GM18511 (cell line): ENCODE data around the gene ELK1.

Experiments used
- ATAC-seq: cut with Tn5 transposase; IDR thresholded peaks from one replicate; pipeline ENCODE4 v1.9.1; 2021; ENCODE audit warnings: mild to moderate bottlenecking, moderate library complexity; ENCODE audit not compliant: unreplicated experiment

The ELK1 gene

DNA sequence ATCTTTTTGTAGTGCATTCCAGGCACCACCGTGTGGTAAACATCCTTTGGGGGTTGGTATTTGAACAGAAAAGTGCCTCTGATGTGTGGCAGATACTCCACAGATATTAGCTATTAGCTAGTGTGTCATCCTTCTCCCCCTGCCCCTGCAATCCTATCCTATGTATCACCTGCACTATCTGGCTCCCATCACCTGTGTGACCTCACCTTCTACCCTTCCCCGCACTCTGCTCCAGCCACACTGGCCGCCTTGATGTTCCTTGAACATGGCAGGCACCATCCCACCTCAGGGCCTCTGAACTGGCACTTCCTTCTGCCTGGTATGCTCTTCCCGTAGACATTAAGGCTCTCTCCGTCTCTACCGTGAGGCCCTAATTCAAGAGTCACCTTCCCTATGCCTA is 3.7 kb downstream of the ELK1 start:
- ATAC-seq = no peak

DNA sequence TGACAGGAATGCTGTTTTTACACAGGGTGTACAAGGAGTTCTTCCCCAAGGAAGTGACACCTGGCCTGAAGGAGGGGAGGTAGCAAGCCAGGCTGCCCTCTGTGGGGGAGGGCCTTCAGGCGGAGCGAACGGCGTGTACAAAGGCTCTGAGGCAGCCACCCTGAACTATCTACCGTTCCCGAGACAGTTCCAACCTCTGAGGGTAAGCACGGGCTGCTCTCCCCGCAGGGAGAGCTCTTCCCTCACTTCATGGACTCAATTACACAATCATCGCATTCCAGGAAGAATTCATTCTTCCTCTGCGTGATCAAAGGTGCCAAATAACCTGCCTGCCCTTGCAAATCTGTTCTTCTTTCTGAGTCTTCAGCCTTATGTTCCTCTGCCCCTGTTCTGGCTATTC is 4.8 kb downstream of the ELK1 start:
- ATAC-seq = no peak

DNA sequence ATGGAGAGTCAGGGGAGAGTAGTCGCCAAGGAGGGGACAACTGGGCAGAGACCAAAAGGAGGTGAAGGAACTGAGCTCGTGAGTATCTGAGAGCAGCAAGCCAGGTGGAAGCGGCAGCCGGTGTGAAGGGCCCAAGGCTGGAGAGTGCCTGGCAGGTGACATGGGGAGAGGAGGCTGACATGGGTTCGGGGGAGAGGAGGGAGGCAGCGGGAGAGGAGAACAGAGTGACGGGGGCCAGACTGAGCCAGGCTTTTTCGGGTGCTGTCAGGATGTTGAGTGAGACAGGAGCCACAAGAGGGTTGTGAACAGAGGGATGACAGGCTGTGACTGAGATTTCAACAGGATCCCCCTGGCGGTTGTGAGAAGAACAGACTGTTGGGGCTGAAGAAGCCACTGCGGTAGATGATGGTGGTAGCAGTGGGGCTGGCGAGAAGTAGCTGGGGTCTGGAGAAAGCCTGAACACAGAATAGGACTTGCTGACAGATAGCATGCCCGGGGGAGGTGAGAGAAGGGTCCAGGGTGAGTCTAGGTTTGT is 5.7 kb downstream of the ELK1 start:
- peak; percentile 64 for ATAC-seq

DNA sequence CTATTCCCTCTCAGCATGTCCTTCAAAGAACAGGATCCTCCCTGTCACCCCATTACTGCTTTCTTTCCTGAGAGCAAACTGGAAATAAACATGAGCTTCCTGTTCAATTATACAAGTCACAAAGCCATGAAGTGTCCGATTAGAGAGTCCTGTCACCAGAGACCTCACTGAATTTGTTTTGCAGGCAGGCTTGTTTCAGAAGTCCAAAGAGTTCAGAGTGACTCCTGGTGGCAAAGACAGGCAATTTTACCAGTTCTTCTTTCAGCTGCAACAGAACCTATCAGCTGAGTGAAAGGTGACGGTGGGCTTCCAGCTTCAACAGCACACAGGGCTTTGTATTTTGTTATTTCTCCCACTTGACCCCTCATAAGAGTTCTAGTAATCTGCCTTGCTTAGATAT is 6.4 kb downstream of the ELK1 start:
- no peak for ATAC-seq

DNA sequence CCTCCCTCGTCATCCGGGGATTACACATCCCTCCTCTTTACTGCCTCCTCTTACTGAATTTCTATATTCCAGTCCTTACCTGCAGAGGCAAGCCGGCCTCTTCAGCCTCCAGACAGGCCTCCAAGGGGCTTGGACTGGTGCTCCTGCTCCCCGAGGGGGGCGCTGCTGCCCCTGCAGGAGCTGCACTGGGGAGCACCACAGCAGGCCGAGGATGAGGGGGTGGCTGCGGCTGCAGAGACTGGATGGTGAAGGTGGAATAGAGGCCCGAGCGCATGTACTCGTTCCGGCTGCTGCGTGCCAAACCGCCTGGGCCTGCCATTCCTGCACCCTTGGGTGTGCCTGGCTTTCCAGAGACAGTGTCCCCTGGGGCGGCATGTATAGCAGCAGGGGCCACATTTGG is 11.5 kb downstream of the ELK1 start:
- no peak for ATAC-seq

DNA sequence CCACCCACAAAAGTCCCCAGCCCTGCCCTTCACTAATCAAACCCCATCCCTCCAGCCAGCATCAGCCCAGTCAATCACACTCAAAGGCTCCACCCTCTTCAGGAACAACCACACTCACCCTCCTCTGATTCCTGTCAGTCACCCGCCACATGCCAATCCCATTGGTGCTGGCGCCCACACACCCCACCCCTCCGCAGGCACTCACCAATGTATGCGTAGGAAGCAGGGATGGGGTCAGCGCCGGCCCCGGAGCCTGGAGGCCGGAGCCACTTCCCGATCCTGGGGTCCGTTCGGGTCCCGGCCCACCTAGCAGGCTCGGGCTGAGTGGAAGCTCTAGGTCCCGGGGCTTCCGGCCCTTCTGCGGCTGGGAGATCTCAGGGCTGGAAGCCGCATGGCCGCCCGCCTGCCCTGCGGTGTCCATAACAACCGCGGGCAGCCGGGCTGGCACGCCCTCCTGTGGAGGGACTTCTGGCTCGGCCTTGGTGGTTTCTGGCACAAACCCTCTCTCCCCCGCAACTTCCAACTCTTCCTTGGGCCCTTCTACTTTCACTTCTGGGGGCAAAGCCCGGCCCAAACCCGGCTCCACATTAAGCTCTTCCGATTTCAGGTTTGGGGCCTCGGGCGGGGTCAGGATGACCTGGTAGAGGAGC is 12.7 kb downstream of the ELK1 start:
- ATAC-seq = no peak

DNA sequence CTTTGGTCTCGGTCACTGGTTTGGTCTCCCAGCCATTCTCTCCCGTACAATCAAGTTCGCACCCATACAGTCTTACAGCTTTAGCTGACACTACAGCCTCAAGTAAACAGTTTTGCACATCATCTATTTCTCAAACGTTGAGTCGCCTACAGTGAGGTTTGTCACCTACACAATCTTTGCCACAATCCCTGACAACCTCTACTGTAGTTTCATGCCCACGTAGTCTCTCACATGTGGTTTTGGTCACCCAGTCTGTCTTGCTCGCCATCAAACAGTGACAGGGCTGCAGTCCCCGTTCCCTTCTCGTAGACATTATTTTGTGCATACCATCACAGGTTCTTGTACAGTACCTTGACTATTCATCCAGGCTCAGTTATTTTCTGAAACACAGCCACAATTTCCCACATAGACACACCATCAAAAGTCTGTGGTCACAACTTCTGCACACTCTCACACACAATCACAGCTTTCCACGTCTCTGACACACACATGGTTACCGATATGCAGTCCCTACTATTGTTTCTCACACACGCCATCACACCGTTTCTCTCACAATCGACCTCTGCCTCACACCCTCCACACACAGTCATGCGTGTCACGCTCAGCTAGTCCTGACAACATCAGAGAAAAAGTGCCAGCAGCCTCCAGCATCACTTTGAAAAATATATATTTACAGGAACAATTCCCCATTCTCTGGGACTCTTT is 15.3 kb downstream of the ELK1 start:
- no peak for ATAC-seq

DNA sequence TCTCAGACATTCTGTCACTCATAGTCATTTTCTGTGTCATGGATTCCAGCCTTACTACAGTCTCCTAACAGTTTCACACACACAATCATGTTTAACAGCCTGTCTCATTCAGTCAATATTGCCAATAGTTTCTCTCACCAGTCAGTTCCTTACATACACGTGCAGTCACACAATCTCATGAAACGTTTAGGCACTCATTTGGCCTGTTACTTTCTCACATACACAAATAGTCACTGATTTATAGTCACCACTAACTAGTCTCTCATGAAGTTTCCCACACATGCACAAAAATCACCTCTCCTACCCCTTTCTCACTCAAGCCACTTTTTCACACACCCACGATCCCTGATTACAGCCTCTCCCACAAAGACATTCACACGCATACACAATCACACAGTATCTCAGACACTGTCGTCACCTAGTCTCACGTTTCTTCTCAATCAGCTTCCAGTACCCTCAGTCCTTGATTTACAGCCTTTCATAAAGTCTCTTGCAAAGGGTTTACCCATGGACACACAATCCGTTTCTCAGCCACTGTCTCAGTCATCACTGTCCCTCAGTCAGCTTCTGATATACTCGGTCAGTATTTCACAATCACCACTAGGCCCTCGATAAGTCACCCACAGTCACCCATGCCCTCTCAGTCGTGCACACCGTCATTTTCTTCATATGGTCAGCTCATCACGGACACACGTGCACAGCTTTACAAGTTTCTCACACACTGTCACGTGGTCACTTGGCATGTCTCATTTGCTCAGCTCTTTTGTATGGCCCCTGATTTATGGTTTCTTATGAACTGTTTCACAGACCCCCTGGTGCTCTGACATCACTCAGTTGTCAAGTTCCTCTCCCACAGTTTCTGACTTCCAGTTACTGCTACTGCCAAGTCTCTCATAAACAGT is 16.4 kb downstream of the ELK1 start:
- ATAC-seq = no peak

DNA sequence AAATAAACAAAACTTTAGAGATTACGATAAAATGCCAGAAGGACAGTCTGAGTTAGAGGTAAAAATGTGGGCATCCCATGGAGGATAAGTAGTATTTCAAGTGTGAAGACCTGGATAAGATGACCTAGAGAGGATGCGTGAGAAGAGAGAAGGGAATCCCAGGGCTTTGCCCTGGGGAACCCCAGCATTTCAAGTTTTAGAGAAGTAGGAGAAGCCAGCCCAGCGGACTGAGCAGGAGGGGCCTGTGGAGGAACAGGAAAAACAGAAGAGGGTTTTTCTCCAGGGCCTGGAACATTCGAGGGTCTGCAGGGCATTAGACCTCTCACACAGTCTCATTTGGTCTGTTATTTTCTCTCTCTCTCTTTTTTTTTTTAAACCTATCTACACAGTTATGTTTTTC is 17.7 kb downstream of the ELK1 start:
- ATAC-seq = no peak

DNA sequence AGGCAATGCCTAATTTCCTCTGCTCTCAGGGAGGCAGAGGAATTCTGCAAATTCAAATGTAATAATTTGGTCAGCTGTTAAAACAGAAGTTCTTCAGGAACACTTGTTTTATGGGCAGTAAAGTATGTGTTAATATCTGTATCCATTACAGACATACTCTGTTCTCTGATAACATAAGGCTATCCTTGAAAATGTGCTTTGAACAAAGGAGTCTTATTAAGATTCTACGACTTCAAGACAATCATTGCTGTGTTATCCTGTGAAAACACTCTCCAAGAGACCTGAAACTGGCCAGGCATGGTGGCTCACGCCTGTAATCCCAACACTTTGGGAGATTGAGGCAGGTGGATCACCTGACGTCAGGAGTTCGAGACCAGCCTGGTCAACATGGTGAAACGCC is 18.7 kb downstream of the ELK1 start:
- ATAC-seq = no peak

DNA sequence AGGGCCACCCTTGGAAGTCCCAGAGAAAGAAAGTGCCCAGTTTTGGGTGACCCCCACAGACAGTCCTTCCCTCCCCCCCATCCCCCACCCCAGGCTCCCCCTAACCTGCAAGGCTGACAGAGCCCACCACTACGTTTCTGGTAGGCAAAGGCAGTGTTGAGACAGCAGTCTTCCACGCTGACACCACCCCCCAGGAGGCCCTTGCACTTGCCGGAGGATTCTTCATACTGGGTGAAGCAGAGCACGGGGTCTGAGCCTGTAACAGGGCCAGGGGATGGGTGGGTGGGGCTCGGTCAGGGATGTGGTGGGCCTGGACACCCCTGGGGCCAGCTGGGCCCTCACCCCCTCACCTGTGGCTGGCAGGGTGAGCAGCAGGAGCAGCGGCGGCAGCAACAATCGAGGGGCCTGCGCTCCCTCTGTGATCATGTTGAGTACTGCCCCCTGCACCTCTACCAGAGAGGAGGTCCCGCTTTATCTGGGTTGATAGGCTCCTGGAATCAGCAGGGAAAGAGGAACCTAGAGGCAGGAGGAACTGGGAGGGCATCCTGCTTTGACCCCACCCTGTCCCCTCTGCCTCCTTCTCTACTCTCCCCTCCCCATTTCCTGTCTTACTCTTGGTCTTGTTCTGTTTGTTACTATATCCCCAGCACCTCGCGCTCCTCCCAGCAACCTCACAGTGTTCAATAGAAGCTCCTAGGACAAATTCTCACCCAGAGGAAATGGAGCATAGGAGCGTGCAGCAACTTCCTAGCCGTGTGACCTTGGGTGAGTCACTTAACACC is 20.8 kb downstream of the ELK1 start, which contains the start of gene CFP:
CFP (minus strand) TSS at position 512 of the 782 bp plus-strand sequence; CDS start at position 426, 86 bp downstream.
- ATAC-seq = no peak

DNA sequence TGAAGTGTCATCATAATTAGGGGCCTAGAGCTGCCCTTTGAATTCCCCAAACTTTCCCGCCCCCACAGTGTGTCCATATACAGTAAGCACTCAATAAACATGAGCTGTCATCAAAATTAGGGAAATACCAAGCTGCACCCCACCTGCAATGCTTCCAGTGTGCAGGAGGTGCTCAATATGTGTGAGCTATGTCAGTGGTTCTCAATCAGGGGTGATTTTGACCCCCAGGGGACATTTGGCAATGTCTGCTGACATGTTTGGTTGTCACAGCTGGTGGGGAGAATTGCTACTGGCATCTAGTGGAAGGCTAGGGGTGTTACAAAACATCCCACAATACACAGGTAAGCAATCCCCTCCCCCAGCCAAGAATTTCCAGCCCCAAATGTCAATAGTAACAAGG is 21.4 kb downstream of the ELK1 start:
- ATAC-seq = no peak

DNA sequence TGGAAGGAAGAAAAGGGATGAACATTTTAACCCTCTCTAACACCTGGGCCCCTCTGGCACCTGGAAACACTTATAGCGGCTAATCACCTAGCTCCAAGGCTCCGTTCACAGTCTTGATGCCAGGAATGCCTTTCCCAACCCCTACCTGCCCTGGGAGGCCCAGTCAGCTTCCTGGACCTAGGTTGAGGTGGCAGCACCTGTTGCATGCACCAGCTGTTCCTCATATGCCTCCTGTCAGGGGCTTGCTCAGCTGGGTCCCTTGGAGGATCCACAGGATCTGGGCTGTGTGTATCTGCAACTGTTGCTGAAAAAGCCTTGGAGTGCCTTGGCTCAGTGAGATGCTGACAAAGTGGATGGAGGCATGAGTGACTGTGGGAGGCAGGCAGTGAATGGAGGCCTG is 25.0 kb downstream of the ELK1 start:
- no peak for ATAC-seq

DNA sequence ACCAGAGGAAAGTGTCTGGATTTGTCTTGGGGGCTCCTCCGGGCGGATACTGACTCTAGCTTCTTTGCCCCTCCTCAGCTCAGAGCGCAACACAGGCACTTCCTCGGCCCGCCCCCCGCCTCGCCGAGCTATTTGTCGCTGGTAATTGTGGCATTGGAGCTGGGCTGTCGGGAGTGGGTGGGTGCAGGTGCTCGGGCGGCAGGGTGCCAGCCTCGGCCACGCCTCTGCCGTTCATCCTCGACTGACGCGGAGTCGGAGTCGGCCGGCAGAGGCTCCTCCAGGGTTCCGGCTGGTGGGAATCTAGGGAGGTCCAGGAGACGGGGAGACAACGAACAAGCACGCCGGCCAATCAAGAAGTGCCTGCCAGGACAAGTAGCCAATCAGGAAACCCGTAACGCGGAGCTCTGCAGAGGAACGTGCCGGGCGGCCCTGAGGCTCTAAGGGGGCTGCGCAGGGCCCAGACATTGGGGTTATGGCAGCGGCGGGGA is 26.8 kb downstream of the ELK1 start:
- no peak for ATAC-seq

DNA sequence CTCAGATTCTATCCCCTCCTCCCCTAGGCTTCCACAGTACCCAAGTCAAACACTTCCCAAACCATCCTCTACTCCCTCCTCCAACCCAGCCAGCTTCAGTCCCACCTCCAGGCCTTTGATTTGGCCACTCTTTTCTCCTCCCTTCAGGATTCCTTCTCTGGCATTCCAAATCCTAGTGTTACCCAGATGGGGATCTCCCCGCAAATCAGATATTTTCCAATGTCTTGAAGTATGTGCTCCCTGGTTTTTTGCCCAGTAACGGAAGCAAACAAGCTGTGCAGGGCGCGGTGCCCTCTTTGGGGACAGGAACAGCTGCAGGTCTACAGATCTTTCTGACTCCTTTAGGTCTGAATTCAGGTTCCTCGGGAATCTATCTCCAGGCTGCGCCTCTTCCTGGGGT is 28.5 kb downstream of the ELK1 start:
- no peak for ATAC-seq

DNA sequence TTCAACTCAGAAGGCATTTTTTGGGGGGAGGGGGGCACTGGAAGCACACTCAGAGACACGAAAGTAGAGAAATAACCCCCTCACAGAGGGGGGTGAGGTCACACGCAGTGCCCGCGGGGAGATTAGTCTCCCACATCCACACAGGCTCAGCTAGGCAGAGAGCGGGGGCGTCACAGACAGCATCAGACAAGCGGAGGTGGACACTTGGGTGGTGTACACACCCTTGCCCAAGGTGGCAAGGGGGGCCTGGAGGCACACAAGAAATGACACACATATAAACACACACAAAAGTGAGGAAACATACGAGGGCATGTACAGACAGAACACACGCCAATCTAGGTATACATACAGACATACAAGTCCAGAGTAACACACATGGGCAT is 30.1 kb downstream of the ELK1 start:
- ATAC-seq = no peak

DNA sequence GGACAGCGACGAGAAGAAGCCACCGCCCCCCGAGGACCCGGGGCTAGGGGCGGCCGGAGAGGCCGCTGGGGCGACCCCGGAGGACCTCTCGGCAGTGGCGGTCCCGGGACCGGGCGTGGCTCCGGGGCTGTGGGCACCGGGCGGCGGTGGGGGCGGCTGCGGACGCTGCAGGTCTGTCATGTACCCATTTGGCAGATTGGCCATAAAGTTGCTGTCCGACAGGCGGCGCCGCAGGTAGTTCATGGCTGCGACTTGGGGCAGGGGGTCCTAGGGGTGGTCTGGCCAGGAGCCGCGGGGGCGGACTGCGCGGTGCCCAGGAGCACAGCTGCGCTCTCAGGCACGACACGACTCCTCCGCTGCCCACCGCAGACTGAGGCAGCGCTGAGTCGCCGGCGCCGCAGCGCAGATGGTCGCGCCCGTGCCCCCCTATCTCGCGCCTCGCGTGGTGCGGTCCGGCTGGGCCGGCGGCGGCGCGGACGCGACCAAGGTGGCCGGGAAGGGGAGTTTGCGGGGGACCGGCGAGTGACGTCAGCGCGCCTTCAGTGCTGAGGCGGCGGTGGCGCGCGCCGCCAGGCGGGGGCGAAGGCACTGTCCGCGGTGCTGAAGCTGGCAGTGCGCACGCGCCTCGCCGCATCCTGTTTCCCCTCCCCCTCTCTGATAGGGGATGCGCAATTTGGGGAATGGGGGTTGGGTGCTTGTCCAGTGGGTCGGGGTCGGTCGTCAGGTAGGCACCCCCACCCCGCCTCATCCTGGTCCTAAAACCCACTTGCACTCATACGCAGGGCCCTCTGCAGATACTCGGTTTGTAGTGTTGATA is 30.7 kb downstream of the ELK1 start, which contains the start of gene SYN1:
SYN1 (minus strand) TSS at position 372 of the 817 bp plus-strand sequence; CDS start at position 243, 129 bp downstream.
- ATAC-seq = no peak

DNA sequence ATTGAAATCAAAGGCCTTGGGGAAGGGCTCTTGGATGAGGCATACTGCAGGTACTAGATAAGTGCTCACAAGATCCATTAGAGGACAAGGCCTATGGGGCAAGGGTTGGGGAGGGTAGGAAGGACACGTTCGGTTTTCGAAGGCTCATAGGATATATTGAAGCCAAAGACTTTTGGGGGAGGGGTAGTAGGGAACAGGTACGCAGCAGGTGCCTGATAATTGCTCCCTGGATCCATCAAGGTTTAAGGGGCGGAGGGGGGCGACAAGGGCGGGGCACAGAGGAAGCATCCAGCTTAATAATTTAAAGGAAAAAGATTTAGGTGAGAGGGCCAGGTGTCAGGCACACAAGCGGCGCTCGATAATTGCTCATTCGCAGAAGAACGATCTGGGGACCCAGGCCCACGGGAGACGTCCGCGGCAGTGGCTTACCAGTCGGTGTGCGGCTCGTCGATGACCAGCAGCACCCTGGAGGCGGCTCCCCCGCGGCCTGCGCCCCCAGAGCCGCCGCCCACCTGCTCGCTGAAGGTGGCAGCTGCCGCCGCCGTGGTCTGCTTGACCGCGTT is 31.4 kb downstream of the ELK1 start:
- no peak for ATAC-seq

DNA sequence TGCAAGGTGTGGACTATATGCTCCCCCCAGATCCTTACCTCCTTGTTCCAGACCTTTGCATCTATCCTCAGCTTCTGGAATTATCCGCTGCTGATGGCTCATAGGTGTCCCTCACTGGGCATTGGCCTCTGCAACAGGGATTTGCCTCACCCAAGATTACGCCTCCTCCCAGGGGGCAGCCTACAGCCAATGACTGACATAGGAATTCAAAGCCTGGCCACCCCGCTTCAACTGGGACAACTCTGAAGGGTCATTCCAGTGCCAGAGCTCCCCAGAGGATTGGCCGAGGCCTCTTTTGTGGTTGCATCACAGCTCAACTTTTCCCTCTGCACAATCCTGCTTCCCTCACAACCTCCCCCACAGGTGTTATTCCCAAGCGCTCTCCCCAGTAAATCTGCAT is 35.7 kb downstream of the ELK1 start:
- no peak for ATAC-seq
